ENCODE measurements around the gene TRPM1.

TRPM1 gene

GRCh38 chr15:31101262-31102038, at the start of gene TRPM1:
TSS of gene TRPM1 (minus strand) at chr15:31101725. CDS start at chr15:31081355, 20,370 bp downstream.
- no peak within 1 kb of the TSS for H3K4me3 ChIP-seq (ENCODE audit: low read length)
- H3K9ac ChIP-seq (ENCODE audit: low read length) = no peak within 1 kb of the TSS
- peaks cover 12% of the 10 kb centered on the region for H3K4me1 ChIP-seq (ENCODE audit: control insufficient read depth, low read depth, low read length)
- no peaks in the 10 kb centered on the region for H3K9me3 ChIP-seq (ENCODE audit: control insufficient read depth, low read depth, low read length)
- H3K36me3 ChIP-seq (ENCODE audit: control insufficient read depth, low read depth, low read length) = no peaks in the 10 kb centered on the region
- no peaks in the 10 kb centered on the region for H3K27me3 ChIP-seq (ENCODE audit: control insufficient read depth, insufficient read depth, low read length)
- no peak within 1 kb of the TSS for H3K27ac ChIP-seq (ENCODE audit: low read length)

- Histone ChIP-seq H3K4me3 (ENCODE audit: low read length) (no peak overlapping the region), H3K9ac (ENCODE audit: low read length) (no peak overlapping the region), H3K27ac (ENCODE audit: low read length) (peak overlapping the region; percentile 56), H3K27me3 (ENCODE audit: control insufficient read depth, insufficient read depth, low read length) (no peaks in the 10 kb centered on the region), H3K9me3 (ENCODE audit: control insufficient read depth, low read depth, low read length) (no peaks in the 10 kb centered on the region), H3K4me1 (ENCODE audit: control insufficient read depth, low read depth, low read length) (peaks cover 48% of the 10 kb centered on the region), H3K36me3 (ENCODE audit: control insufficient read depth, low read depth, low read length) (no peaks in the 10 kb centered on the region)
Observed at GRCh38 chr15:31150732-31151231, 49.3 kb upstream of the TRPM1 start.

GRCh38 chr15:31149987-31150386, 48.5 kb upstream of the TRPM1 start:
- Histone ChIP-seq H3K27ac (ENCODE audit: low read length) (no peak overlapping the region), H3K4me1 (ENCODE audit: control insufficient read depth, low read depth, low read length) (peaks cover 40% of the 10 kb centered on the region), H3K9me3 (ENCODE audit: control insufficient read depth, low read depth, low read length) (no peaks in the 10 kb centered on the region), H3K4me3 (ENCODE audit: low read length) (no peak overlapping the region), H3K27me3 (ENCODE audit: control insufficient read depth, insufficient read depth, low read length) (no peaks in the 10 kb centered on the region), H3K36me3 (ENCODE audit: control insufficient read depth, low read depth, low read length) (no peaks in the 10 kb centered on the region), H3K9ac (ENCODE audit: low read length) (no peak overlapping the region)

- Histone ChIP-seq H3K36me3 (ENCODE audit: control insufficient read depth, low read depth, low read length) (no peaks in the 10 kb centered on the region), H3K9me3 (ENCODE audit: control insufficient read depth, low read depth, low read length) (no peaks in the 10 kb centered on the region), H3K27ac (ENCODE audit: low read length) (no peak overlapping the region), H3K4me1 (ENCODE audit: control insufficient read depth, low read depth, low read length) (peaks cover 37% of the 10 kb centered on the region), H3K27me3 (ENCODE audit: control insufficient read depth, insufficient read depth, low read length) (no peaks in the 10 kb centered on the region), H3K4me3 (ENCODE audit: low read length) (no peak overlapping the region), H3K9ac (ENCODE audit: low read length) (no peak overlapping the region)
Observed at GRCh38 chr15:31149088-31149505, 47.6 kb upstream of the TRPM1 start.

GRCh38 chr15:31148297-31149087, 47.0 kb upstream of the TRPM1 start:
- Histone ChIP-seq H3K27ac (ENCODE audit: low read length) (no peak overlapping the region), H3K4me1 (ENCODE audit: control insufficient read depth, low read depth, low read length) (peaks cover 37% of the 10 kb centered on the region), H3K4me3 (ENCODE audit: low read length) (no peak overlapping the region), H3K36me3 (ENCODE audit: control insufficient read depth, low read depth, low read length) (no peaks in the 10 kb centered on the region), H3K27me3 (ENCODE audit: control insufficient read depth, insufficient read depth, low read length) (no peaks in the 10 kb centered on the region), H3K9me3 (ENCODE audit: control insufficient read depth, low read depth, low read length) (no peaks in the 10 kb centered on the region), H3K9ac (ENCODE audit: low read length) (no peak overlapping the region)

- Histone ChIP-seq H3K4me1 (ENCODE audit: control insufficient read depth, low read depth, low read length) (peaks cover 37% of the 10 kb centered on the region), H3K4me3 (ENCODE audit: low read length) (no peak overlapping the region), H3K36me3 (ENCODE audit: control insufficient read depth, low read depth, low read length) (no peaks in the 10 kb centered on the region), H3K9ac (ENCODE audit: low read length) (no peak overlapping the region), H3K27ac (ENCODE audit: low read length) (no peak overlapping the region), H3K27me3 (ENCODE audit: control insufficient read depth, insufficient read depth, low read length) (no peaks in the 10 kb centered on the region), H3K9me3 (ENCODE audit: control insufficient read depth, low read depth, low read length) (no peaks in the 10 kb centered on the region)
Observed at GRCh38 chr15:31147944-31148296, 46.4 kb upstream of the TRPM1 start.

- Histone ChIP-seq H3K9me3 (ENCODE audit: control insufficient read depth, low read depth, low read length) (no peaks in the 10 kb centered on the region), H3K4me3 (ENCODE audit: low read length) (no peak overlapping the region), H3K9ac (ENCODE audit: low read length) (no peak overlapping the region), H3K36me3 (ENCODE audit: control insufficient read depth, low read depth, low read length) (no peaks in the 10 kb centered on the region), H3K27ac (ENCODE audit: low read length) (no peak overlapping the region), H3K27me3 (ENCODE audit: control insufficient read depth, insufficient read depth, low read length) (no peaks in the 10 kb centered on the region), H3K4me1 (ENCODE audit: control insufficient read depth, low read depth, low read length) (peaks cover 37% of the 10 kb centered on the region)
Observed at GRCh38 chr15:31147456-31147855, 45.9 kb upstream of the TRPM1 start.

- peaks cover 23% of the 10 kb centered on the region for H3K4me1 ChIP-seq (ENCODE audit: control insufficient read depth, low read depth, low read length)
- no peak overlapping the region for H3K27ac ChIP-seq (ENCODE audit: low read length)
- H3K36me3 ChIP-seq (ENCODE audit: control insufficient read depth, low read depth, low read length) = no peaks in the 10 kb centered on the region
- H3K27me3 ChIP-seq (ENCODE audit: control insufficient read depth, insufficient read depth, low read length) = no peaks in the 10 kb centered on the region
- H3K9ac ChIP-seq (ENCODE audit: low read length) = no peak overlapping the region
- H3K9me3 ChIP-seq (ENCODE audit: control insufficient read depth, low read depth, low read length) = no peaks in the 10 kb centered on the region
- H3K4me3 ChIP-seq (ENCODE audit: low read length) = no peak overlapping the region
Observed at GRCh38 chr15:31145271-31145911, 43.9 kb upstream of the TRPM1 start.

GRCh38 chr15:31141792-31142191, 40.3 kb upstream of the TRPM1 start:
- Histone ChIP-seq H3K9me3 (ENCODE audit: control insufficient read depth, low read depth, low read length) (peaks cover 4% of the 10 kb centered on the region), H3K9ac (ENCODE audit: low read length) (no peak overlapping the region), H3K4me3 (ENCODE audit: low read length) (no peak overlapping the region), H3K27me3 (ENCODE audit: control insufficient read depth, insufficient read depth, low read length) (no peaks in the 10 kb centered on the region), H3K4me1 (ENCODE audit: control insufficient read depth, low read depth, low read length) (peaks cover 6% of the 10 kb centered on the region), H3K36me3 (ENCODE audit: control insufficient read depth, low read depth, low read length) (no peaks in the 10 kb centered on the region), H3K27ac (ENCODE audit: low read length) (no peak overlapping the region)

- H3K9me3 ChIP-seq (ENCODE audit: control insufficient read depth, low read depth, low read length) = peaks cover 4% of the 10 kb centered on the region
- H3K36me3 ChIP-seq (ENCODE audit: control insufficient read depth, low read depth, low read length) = no peaks in the 10 kb centered on the region
- no peak overlapping the region for H3K9ac ChIP-seq (ENCODE audit: low read length)
- no peaks in the 10 kb centered on the region for H3K27me3 ChIP-seq (ENCODE audit: control insufficient read depth, insufficient read depth, low read length)
- peaks cover 10% of the 10 kb centered on the region for H3K4me1 ChIP-seq (ENCODE audit: control insufficient read depth, low read depth, low read length)
- no peak overlapping the region for H3K27ac ChIP-seq (ENCODE audit: low read length)
- H3K4me3 ChIP-seq (ENCODE audit: low read length) = no peak overlapping the region
Observed at GRCh38 chr15:31136607-31137328, 35.2 kb upstream of the TRPM1 start.

- Histone ChIP-seq H3K27me3 (ENCODE audit: control insufficient read depth, insufficient read depth, low read length) (no peaks in the 10 kb centered on the region), H3K36me3 (ENCODE audit: control insufficient read depth, low read depth, low read length) (no peaks in the 10 kb centered on the region), H3K9ac (ENCODE audit: low read length) (no peak overlapping the region), H3K4me3 (ENCODE audit: low read length) (no peak overlapping the region), H3K9me3 (ENCODE audit: control insufficient read depth, low read depth, low read length) (peaks cover 4% of the 10 kb centered on the region), H3K4me1 (ENCODE audit: control insufficient read depth, low read depth, low read length) (peaks cover 10% of the 10 kb centered on the region), H3K27ac (ENCODE audit: low read length) (no peak overlapping the region)
Observed at GRCh38 chr15:31136016-31136415, 34.5 kb upstream of the TRPM1 start.

All from iPS-18a (cell line).